OCI-LY7 (cell line): ENCODE results near the gene RNF224. TPM values are rescaled to one million over a fixed set of nuclear protein-coding genes. Genes with fewer than 3 reads are reported as not detected.

Experiments used
- BruUV-seq: library from RNA; stranded (reverse); fragments of 400-500 nt; replicated peaks from 2 replicates; lab custom pipeline; 2021; lab: Mats Ljungman, UMichigan
- CTCF ChIA-PET: fragments of 300-600 bp; sonication (Branson Sonifier 250); formaldehyde crosslinking; loops from one replicate; lab custom pipeline; 2022; ENCODE audit warnings: antibody characterized with exemption; ENCODE audit not compliant: unreplicated experiment; lab: Charles Lee
- POLR2A ChIA-PET: fragments of 300-600 bp; sonication (Branson Sonifier 250); formaldehyde crosslinking; loops from one replicate; lab custom pipeline; 2022; ENCODE audit warnings: antibody characterized with exemption; lab: Charles Lee
- DNase-seq: peaks from one replicate; pipeline ENCODE4 v3.0.0-alpha.2; 2015; ENCODE audit warnings: low spot score
- H2AFZ ChIP-seq: fragments of 200-600 bp; sonication (generic), shearing (Covaris generic); 2 replicates; pipeline ENCODE4 v1.6.1; 2014; ENCODE audit warnings: mild to moderate bottlenecking, antibody characterized with exemption, low read length, moderate library complexity
- H3K27ac ChIP-seq: fragments of 200-600 bp; sonication (generic); 2 replicates; pipeline ENCODE4 v1.5.1; 2014; ENCODE audit warnings: mixed run types, low read depth, mild to moderate bottlenecking, moderate library complexity, low read length, inconsistent platforms; ENCODE audit not compliant: poor library complexity, severe bottlenecking
- H3K36me3 ChIP-seq: fragments of 200-600 bp; sonication (generic); 2 replicates; pipeline ENCODE4 v1.6.1; 2014; ENCODE audit warnings: mild to moderate bottlenecking, antibody characterized with exemption, low read length, moderate library complexity, mixed read lengths; ENCODE audit not compliant: insufficient read depth
- H3K4me1 ChIP-seq: fragments of 200-600 bp; sonication (generic); 2 replicates; pipeline ENCODE4 v1.5.1; 2014; ENCODE audit warnings: mild to moderate bottlenecking, low read length; ENCODE audit not compliant: insufficient read depth, poor library complexity, severe bottlenecking
- H3K4me2 ChIP-seq: fragments of 200-600 bp; sonication (generic); 2 replicates; pipeline ENCODE4 v1.6.1; 2014; ENCODE audit warnings: mild to moderate bottlenecking, low read length
- H3K4me3 ChIP-seq: fragments of 200-600 bp; sonication (generic); 2 replicates; pipeline ENCODE4 v1.5.1; 2014; ENCODE audit warnings: mild to moderate bottlenecking, low read depth, low read length; ENCODE audit not compliant: poor library complexity, severe bottlenecking
- H3K79me2 ChIP-seq: fragments of 200-600 bp; sonication (generic); 2 replicates; pipeline ENCODE4 v1.6.1; 2016; ENCODE audit warnings: low read depth, mild to moderate bottlenecking, low read length, moderate library complexity, mixed read lengths; ENCODE audit not compliant: insufficient read depth
- H3K9me2 ChIP-seq: fragments of 200-600 bp; sonication (generic); 2 replicates; pipeline ENCODE4 v1.6.1; 2016; ENCODE audit warnings: mild to moderate bottlenecking, low read length, mixed read lengths; ENCODE audit not compliant: insufficient read depth
- H3K9me3 ChIP-seq: fragments of 200-600 bp; sonication (generic); 2 replicates; pipeline ENCODE4 v1.6.1; 2014; ENCODE audit warnings: mild to moderate bottlenecking, mixed run types, low read length, mixed read lengths
- H4K20me1 ChIP-seq: fragments of 200-600 bp; sonication (generic); 2 replicates; pipeline ENCODE4 v1.6.1; 2014; ENCODE audit warnings: mild to moderate bottlenecking, antibody characterized with exemption, low read length, moderate library complexity, mixed read lengths; ENCODE audit not compliant: insufficient read depth
- CTCF ChIP-seq: fragments of 200-600 bp; sonication (generic); conservative IDR thresholded peaks from 2 replicates; pipeline ENCODE4 v1.5.1; 2014; ENCODE audit warnings: mild to moderate bottlenecking, antibody characterized with exemption, low read length, moderate library complexity, mixed read lengths
- EZH2phosphoT487 ChIP-seq: fragments of 200-600 bp; sonication (generic); IDR thresholded peaks from 2 replicates; pipeline ENCODE4 v1.6.1; 2018; ENCODE audit warnings: low read depth, borderline replicate concordance, mild to moderate bottlenecking, mixed run types, antibody characterized with exemption, low read length, moderate library complexity, mixed read lengths
- intact Hi-C: fragments of 100-400 bp; cut with micrococcal nuclease; formaldehyde crosslinking; loops from one replicate; pipeline ENCODE4 v1.10.0; 2022; ENCODE audit not compliant: unreplicated experiment
- total RNA-seq, 2 experiments: library from RNA; depleted of rRNA in 1 of 2; stranded (reverse); fragments of >200 nt in 1 of 2; shearing (Covaris generic) in 1 of 2; gene quantifications; 2 replicates each; pipeline ENCODE4 v1.2.3, GENCODE V29; 2014 to 2022

The RNF224 gene
- total RNA-seq, 2 experiments from 2014 or later = 0.13 to 0.30 TPM

- Histone ChIP-seq H3K4me1 (peaks cover 11% of the 10 kb centered on the region), H3K27ac (no peak overlapping the region), H3K4me3 (no peak overlapping the region), H3K9me2 (no peaks in the 10 kb centered on the region), H3K36me3 (no peaks in the 10 kb centered on the region), H3K9me3 (no peaks in the 10 kb centered on the region), H4K20me1 (no peaks in the 10 kb centered on the region), H3K4me2 (no peak overlapping the region), H2AFZ (no peak overlapping the region), H3K79me2 (no peaks in the 10 kb centered on the region)
- CTCF ChIA-PET = no interaction called here
- POLR2A ChIA-PET = no interaction called here
- no peak for TF ChIP-seq CTCF
- no peak for TF ChIP-seq EZH2phosphoT487
- intact Hi-C loops = no loop called here
- no peak for DNase-seq
- no TSS peak for BruUV-seq
These were observed 1.9 kb downstream of the RNF224 start for GRCh38 chr9:137228968-137229896.

- Histone ChIP-seq H3K4me3 (no peak overlapping the region), H3K4me1 (peaks cover 12% of the 10 kb centered on the region), H4K20me1 (no peaks in the 10 kb centered on the region), H3K4me2 (no peak overlapping the region), H3K9me3 (no peaks in the 10 kb centered on the region), H3K9me2 (no peaks in the 10 kb centered on the region), H3K36me3 (no peaks in the 10 kb centered on the region), H2AFZ (no peak overlapping the region), H3K27ac (no peak overlapping the region), H3K79me2 (no peaks in the 10 kb centered on the region)
- TF ChIP-seq CTCF = no peak
- no TSS peak for BruUV-seq
- POLR2A ChIA-PET = no interaction called here
- CTCF ChIA-PET = no interaction called here
- intact Hi-C loops = no loop called here
- DNase-seq = no peak
These were observed 2.8 kb downstream of the RNF224 start for GRCh38 chr9:137229903-137230704.
